Hepatocyte (in vitro differentiated cells): ENCODE data around the gene CDK15. TPM values are rescaled to one million over a fixed set of nuclear protein-coding genes. Genes with fewer than 3 reads are reported as not detected.

Source experiments
- DNase-seq: peaks from one replicate; pipeline ENCODE4 v3.0.0-alpha.2; 2016; ENCODE audit warnings: low spot score
- H2AFZ ChIP-seq: fragments of 200-600 bp; sonication (generic); 2 replicates; pipeline ENCODE4 v1.6.0; 2016; ENCODE audit warnings: antibody characterized with exemption, mild to moderate bottlenecking
- H3K27ac ChIP-seq: fragments of 200-600 bp; sonication (generic); 2 replicates; pipeline ENCODE4 v1.5.1; 2016; ENCODE audit warnings: mild to moderate bottlenecking
- H3K27me3 ChIP-seq: fragments of 200-600 bp; sonication (generic); 2 replicates; pipeline ENCODE4 v1.6.1; 2016
- H3K36me3 ChIP-seq: fragments of 200-600 bp; sonication (generic); replicated peaks from 2 replicates; pipeline ENCODE4 v1.5.1; 2016; ENCODE audit warnings: low read depth; ENCODE audit not compliant: insufficient read depth
- H3K4me1 ChIP-seq: fragments of 200-600 bp; sonication (generic); 2 replicates; pipeline ENCODE4 v1.5.1; 2016; ENCODE audit warnings: mild to moderate bottlenecking, moderate library complexity; ENCODE audit not compliant: insufficient read depth
- H3K4me2 ChIP-seq: fragments of 200-600 bp; sonication (generic); 2 replicates; pipeline ENCODE4 v1.6.0; 2016
- H3K4me3 ChIP-seq: fragments of 200-600 bp; sonication (generic); 2 replicates; pipeline ENCODE4 v1.5.1; 2016; ENCODE audit warnings: mild to moderate bottlenecking
- H3K79me2 ChIP-seq: fragments of 200-600 bp; sonication (generic); 2 replicates; pipeline ENCODE4 v1.6.0; 2017; ENCODE audit warnings: mild to moderate bottlenecking
- H3K9me2 ChIP-seq: fragments of 200-600 bp; sonication (generic); replicated peaks from 2 replicates; pipeline ENCODE4 v1.6.0; 2017; ENCODE audit warnings: mild to moderate bottlenecking; ENCODE audit not compliant: insufficient read depth
- H3K9me3 ChIP-seq: fragments of 200-600 bp; sonication (generic); 2 replicates; pipeline ENCODE4 v1.5.1; 2016; ENCODE audit warnings: low read depth, mild to moderate bottlenecking
- H4K20me1 ChIP-seq: fragments of 200-600 bp; sonication (generic); 2 replicates; pipeline ENCODE4 v1.6.0; 2016; ENCODE audit warnings: mild to moderate bottlenecking; ENCODE audit not compliant: insufficient read depth, poor library complexity, severe bottlenecking
- CTCF ChIP-seq: fragments of 200-600 bp; sonication (generic); IDR thresholded peaks from 2 replicates; pipeline ENCODE4 v1.5.1; 2016; ENCODE audit warnings: antibody characterized with exemption, mild to moderate bottlenecking; ENCODE audit not compliant: poor library complexity
- EZH2 ChIP-seq: fragments of 200-600 bp; sonication (generic); IDR thresholded peaks from 2 replicates; pipeline ENCODE4 v1.6.1; 2016; ENCODE audit warnings: antibody characterized with exemption, mild to moderate bottlenecking, borderline replicate concordance
- EZH2phosphoT487 ChIP-seq: fragments of 200-600 bp; sonication (generic); IDR thresholded peaks from one replicate; pipeline ENCODE4 v1.6.1; 2018; ENCODE audit warnings: antibody characterized with exemption, mild to moderate bottlenecking, low read depth, moderate library complexity; ENCODE audit not compliant: unreplicated experiment, severe bottlenecking
- WGBS: methylation state at CpG from one replicate; pipeline ENCODE4 v1.1.6; 2016; ENCODE audit warnings: low lambda C conversion rate; ENCODE audit errors: missing lambda C conversion rate; 5-methylcytosine and 5-hydroxymethylcytosine counted together
- polyA plus RNA-seq: library from polyadenylated mRNA; unstranded; fragments of >200 nt; fragmentation: Nextera tagmentation; extraction: Ambion mirVana; gene quantifications from 2 replicates; pipeline ENCODE4 v1.2.1, GENCODE V29; 2016
- total RNA-seq: library from RNA; depleted of rRNA; stranded (reverse); fragments of >200 nt; gene quantifications from 2 replicates; pipeline ENCODE4 v1.2.3, GENCODE V29; 2014

Gene CDK15
- total and polyA plus RNA-seq, 2 experiments from 2014 or later = 0.17 to 4.0 TPM

GRCh38 chr2:201862843-201863242 is 56.5 kb downstream of the CDK15 start:
- no peak for TF ChIP-seq CTCF
- TF ChIP-seq EZH2phosphoT487 = no peak
- H3K27ac ChIP-seq = no peak overlapping the region
- H4K20me1 ChIP-seq = no peaks in the 10 kb centered on the region
- no peaks in the 10 kb centered on the region for H3K79me2 ChIP-seq
- no peak overlapping the region for H2AFZ ChIP-seq
- no peak for DNase-seq
- no peak overlapping the region for H3K4me3 ChIP-seq
- no peaks in the 10 kb centered on the region for H3K9me3 ChIP-seq
- H3K36me3 ChIP-seq = no peaks in the 10 kb centered on the region
- no peak overlapping the region for H3K4me2 ChIP-seq
- H3K9me2 ChIP-seq = no peaks in the 10 kb centered on the region
- WGBS = 92% methylated on average over 7 of the region's 7 CpGs
- H3K4me1 ChIP-seq = peaks cover 27% of the 10 kb centered on the region
- H3K27me3 ChIP-seq = no peaks in the 10 kb centered on the region

GRCh38 chr2:201866643-201867473 is 60.5 kb downstream of the CDK15 start:
- peaks cover 12% of the 10 kb centered on the region for H3K4me1 ChIP-seq
- no peaks in the 10 kb centered on the region for H3K27me3 ChIP-seq
- H2AFZ ChIP-seq = no peak overlapping the region
- no peaks in the 10 kb centered on the region for H3K36me3 ChIP-seq
- H3K27ac ChIP-seq = peak overlapping the region; percentile 67
- DNase-seq = no peak
- peak overlapping the region; percentile 51 for H3K4me2 ChIP-seq
- H3K9me2 ChIP-seq = no peaks in the 10 kb centered on the region
- no peaks in the 10 kb centered on the region for H4K20me1 ChIP-seq
- no peaks in the 10 kb centered on the region for H3K79me2 ChIP-seq
- TF ChIP-seq CTCF (no peak), EZH2phosphoT487 (no peak), EZH2 (no peak)
- 39% methylated on average over 5 of the region's 5 CpGs for WGBS
- no peaks in the 10 kb centered on the region for H3K9me3 ChIP-seq
- H3K4me3 ChIP-seq = no peak overlapping the region

GRCh38 chr2:201871471-201871870 is 65.1 kb downstream of the CDK15 start:
- Histone ChIP-seq H3K36me3 (no peaks in the 10 kb centered on the region), H3K4me2 (no peak overlapping the region), H3K79me2 (no peaks in the 10 kb centered on the region), H3K9me3 (no peaks in the 10 kb centered on the region), H3K4me3 (no peak overlapping the region), H3K9me2 (no peaks in the 10 kb centered on the region), H3K27ac (no peak overlapping the region), H2AFZ (no peak overlapping the region), H4K20me1 (no peaks in the 10 kb centered on the region), H3K4me1 (peaks cover 20% of the 10 kb centered on the region), H3K27me3 (no peaks in the 10 kb centered on the region)
- TF ChIP-seq EZH2phosphoT487 (no peak), EZH2 (no peak), CTCF (no peak)
- 90% methylated on average over 5 of the region's 5 CpGs for WGBS
- no peak for DNase-seq
